Measurements from ENCODE around the gene TPK1.

The TPK1 gene

GRCh38 chr7:144528536-144529045 lies 307.3 kb downstream of the TPK1 start:
- DNase-seq (ENCODE audit: low read depth) = no peak

GRCh38 chr7:144527051-144527471 lies 308.8 kb downstream of the TPK1 start:
- no peak for DNase-seq (ENCODE audit: low read depth)

GRCh38 chr7:144525956-144526355 lies 309.9 kb downstream of the TPK1 start:
- DNase-seq (ENCODE audit: low read depth) = no peak

- no peak for DNase-seq (ENCODE audit: low read depth)
These were observed 311.6 kb downstream of the TPK1 start for GRCh38 chr7:144524271-144524670.

GRCh38 chr7:144523621-144524020 lies 312.2 kb downstream of the TPK1 start:
- no peak for DNase-seq (ENCODE audit: low read depth)

- no peak for DNase-seq (ENCODE audit: low read depth)
These were observed 315.9 kb downstream of the TPK1 start for GRCh38 chr7:144519925-144520324.

- no peak for DNase-seq (ENCODE audit: low read depth)
These were observed 317.5 kb downstream of the TPK1 start for GRCh38 chr7:144518360-144518759.

GRCh38 chr7:144517749-144518148 lies 318.1 kb downstream of the TPK1 start:
- DNase-seq (ENCODE audit: low read depth) = no peak

- DNase-seq (ENCODE audit: low read depth) = no peak
These were observed 318.9 kb downstream of the TPK1 start for GRCh38 chr7:144516729-144517525.

- DNase-seq (ENCODE audit: low read depth) = no peak
These were observed 322.5 kb downstream of the TPK1 start for GRCh38 chr7:144513334-144513733.

GRCh38 chr7:144510621-144511020 lies 325.2 kb downstream of the TPK1 start:
- DNase-seq (ENCODE audit: low read depth) = no peak

- no peak for DNase-seq (ENCODE audit: low read depth)
These were observed 327.2 kb downstream of the TPK1 start for GRCh38 chr7:144508702-144509101.

GRCh38 chr7:144503215-144503614 lies 332.6 kb downstream of the TPK1 start:
- DNase-seq (ENCODE audit: low read depth) = no peak

GRCh38 chr7:144500225-144500624 lies 335.6 kb downstream of the TPK1 start:
- no peak for DNase-seq (ENCODE audit: low read depth)

GRCh38 chr7:144497282-144497681 lies 338.6 kb downstream of the TPK1 start:
- DNase-seq (ENCODE audit: low read depth) = no peak

GRCh38 chr7:144494355-144494754 lies 341.5 kb downstream of the TPK1 start:
- DNase-seq (ENCODE audit: low read depth) = no peak

- no peak for DNase-seq (ENCODE audit: low read depth)
These were observed 346.3 kb downstream of the TPK1 start for GRCh38 chr7:144489504-144489903.

GRCh38 chr7:144488977-144489376 lies 346.9 kb downstream of the TPK1 start:
- no peak for DNase-seq (ENCODE audit: low read depth)

- no peak for DNase-seq (ENCODE audit: low read depth)
These were observed 348.0 kb downstream of the TPK1 start for GRCh38 chr7:144487901-144488300.

GRCh38 chr7:144484445-144484844 lies 351.4 kb downstream of the TPK1 start:
- DNase-seq (ENCODE audit: low read depth) = no peak

- no peak for DNase-seq (ENCODE audit: low read depth)
These were observed 352.7 kb downstream of the TPK1 start for GRCh38 chr7:144483189-144483588.

GRCh38 chr7:144481833-144482232 lies 354.0 kb downstream of the TPK1 start:
- no peak for DNase-seq (ENCODE audit: low read depth)

GRCh38 chr7:144477348-144477747 lies 358.5 kb downstream of the TPK1 start:
- no peak for DNase-seq (ENCODE audit: low read depth)

Measured in stimulated activated CD8-positive, alpha-beta memory T cell treated with anti-CD3 and anti-CD28 coated beads, Interleukin-12 subunit alpha, Interleukin-12 subunit beta, amount 100 ng/mL, for 4 hours (primary cell).